Inflammatory macrophage treated with lipopolysaccharide for 4 hours (primary cell): ENCODE data around the gene GRM6.

Experiments used
- DNase-seq: peaks from one replicate; pipeline ENCODE4 v3.0.0-alpha.2; 2020

The GRM6 gene

DNA sequence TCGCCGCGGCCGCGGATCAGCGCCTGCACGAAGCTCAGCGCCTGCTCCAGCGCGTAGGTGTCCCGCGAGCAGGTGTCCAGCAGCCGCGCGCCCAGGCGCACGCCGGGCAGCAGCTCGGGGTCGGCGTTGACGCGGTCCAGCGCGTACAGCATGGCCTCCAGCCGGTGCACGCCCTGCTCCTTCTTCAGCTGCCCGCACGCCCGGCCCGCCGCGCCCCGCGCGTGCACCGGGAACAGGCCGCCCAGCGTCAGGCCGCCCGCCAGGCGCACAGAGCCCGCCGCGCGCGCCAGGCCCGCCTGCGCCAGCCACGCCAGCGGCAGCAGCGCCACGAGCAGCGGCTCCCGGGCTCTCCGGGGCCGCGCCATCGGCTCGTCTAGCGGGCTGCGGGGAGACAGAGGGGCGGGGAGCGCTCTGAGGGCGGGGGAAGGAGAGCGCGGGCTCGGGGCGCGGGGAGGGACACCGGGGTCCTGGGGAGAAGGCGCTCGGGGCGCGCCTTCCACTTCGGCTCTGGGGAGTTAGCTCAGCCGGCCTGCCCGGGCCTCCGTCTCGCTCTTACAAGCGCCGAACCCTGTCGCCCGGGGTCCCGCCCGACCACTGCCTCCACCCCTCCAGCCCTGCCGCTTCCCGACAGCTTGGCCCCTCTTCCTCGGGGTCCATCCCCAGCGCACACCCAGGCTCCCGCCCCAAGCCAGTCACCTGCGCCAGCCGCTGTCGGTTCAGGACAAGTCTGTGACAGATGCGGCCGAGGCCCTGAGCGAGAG is at the start of gene GRM6:
Gene GRM6, minus strand, starts transcription at position 741 of the 761 bp plus-strand sequence. Its CDS starts 376 bp downstream, at position 365.
- DNase-seq: no peak

- DNase-seq: no peak
These were observed 49.6 kb upstream of the GRM6 start for GRCh38 chr5:179044765-179045164.

DNA sequence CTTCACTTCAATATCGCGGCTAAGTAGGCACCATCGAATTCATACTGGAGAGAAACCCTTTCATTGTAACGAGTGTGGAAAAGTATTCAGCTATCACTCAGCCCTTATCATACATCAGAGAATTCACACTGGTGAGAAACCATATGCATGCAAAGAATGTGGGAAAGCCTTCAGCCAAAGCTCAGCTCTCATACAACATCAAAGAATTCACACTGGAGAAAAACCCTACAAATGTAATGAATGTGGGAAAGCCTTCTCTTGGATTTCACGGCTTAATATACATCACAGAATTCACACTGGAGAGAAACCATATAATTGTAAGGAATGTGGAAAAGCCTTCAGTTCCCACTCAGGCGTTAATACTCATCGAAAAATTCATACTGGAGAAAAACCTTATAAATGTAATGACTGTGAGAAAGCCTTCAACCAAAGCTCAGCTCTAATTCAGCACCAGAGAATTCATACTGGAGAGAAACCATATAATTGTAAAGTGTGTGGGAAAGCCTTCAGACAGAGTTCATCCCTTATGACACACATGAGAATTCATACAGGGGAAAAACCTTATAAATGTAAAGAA is 38.0 kb upstream of the GRM6 start:
- no peak for DNase-seq

DNA sequence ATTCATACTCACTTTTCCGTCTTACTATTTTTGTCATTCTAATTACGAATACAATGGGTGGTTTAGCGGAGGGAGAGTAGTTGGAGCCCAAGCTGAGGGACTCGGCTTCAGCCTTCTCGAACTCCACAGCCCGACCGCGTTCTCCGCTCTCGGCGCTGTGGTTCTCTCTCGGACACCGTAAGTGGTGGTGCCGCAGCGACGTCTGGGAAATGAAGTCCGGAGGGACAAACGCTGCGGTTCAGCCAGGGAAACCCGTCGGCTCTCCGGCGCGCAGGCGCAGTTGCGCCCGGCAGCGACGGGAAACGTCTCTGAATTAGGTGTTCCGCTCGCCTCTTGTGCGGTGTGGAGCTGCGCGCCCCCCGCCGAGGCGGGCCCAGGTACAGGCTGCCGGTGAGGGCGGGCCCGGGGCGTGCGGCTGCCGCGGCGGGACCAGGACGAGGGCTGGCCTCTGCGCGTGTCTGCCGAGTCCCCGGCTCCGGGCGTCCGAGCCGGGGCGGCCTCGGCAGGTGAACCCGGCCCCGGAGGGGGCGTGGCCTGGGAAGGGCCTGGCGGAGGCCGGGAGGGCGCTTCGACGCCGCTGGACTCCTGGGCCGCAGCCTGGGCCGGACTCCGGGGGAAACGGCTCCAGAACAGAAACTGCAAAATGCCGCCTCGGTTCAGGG is 28.5 kb upstream of the GRM6 start, which contains the start of gene ZNF879:
Gene ZNF879, plus strand, starts transcription at position 277 of the 662 bp plus-strand sequence. CDS start 1,201 bp downstream, outside the sequence.
- peak; percentile 96 for DNase-seq

- DNase-seq: no peak
These were observed 13.5 kb upstream of the GRM6 start for GRCh38 chr5:179008667-179009066.

- no peak for DNase-seq
These were observed 11.4 kb upstream of the GRM6 start for GRCh38 chr5:179006564-179006963.

DNA sequence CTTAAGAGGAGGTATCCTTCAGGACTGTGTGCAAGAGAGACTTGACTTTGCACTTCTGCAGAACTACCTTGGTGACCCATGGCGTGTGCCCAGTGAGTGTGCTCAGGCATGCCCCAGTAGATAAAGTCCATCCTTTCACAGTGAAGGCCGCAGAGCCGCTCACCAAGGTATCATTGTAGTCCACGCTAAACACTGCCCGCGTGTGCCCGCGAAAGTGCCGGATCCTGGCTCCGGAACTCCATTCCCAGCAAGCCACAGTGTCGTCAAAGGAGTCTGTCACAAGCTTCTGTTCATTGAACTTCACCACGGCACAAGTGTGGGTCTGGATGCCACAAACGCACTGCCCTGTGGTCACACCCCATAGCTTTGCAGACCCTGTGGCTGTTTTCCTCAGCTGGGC is 3.3 kb upstream of the GRM6 start:
- no peak for DNase-seq

DNA sequence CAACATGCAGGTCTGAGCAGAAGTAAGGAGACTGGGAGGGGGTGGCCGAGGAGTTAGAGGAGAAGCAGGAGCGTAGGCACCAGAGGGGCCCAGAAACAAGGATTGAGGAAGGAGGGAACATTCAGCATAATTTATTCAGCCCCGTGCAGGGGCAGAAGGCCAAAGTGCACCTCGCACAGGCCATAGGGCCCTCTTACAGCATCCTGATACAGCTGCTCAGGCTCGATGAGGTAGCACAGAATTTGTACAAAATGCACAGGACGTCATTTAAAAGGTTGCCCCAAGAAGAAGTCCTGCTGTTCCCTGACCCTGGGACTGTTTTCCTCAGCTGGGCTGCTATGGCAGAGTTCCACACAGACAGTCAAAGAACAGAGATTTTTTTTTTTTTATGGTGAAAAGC is 2.1 kb upstream of the GRM6 start:
- DNase-seq: no peak

DNA sequence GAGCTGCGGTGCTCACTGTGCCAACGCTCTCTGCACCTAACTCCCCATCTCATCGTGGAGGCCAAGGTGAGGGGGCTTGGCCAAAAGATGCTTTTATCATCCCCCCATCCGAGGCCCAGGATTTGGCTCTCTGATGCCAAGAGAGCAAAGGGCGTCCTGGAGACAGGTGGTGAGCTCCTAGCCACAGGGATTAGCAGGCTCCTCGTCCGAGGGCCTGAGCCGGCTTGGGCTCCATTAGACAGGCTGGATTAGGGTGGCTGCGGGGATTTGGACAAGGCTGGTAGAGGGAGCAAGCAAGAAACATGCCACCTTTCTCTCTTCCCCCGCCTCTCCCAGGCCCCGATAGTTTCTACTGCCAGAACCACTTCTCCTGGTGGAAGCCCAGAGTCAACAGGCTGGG is 1.0 kb upstream of the GRM6 start:
- no peak for DNase-seq

DNA sequence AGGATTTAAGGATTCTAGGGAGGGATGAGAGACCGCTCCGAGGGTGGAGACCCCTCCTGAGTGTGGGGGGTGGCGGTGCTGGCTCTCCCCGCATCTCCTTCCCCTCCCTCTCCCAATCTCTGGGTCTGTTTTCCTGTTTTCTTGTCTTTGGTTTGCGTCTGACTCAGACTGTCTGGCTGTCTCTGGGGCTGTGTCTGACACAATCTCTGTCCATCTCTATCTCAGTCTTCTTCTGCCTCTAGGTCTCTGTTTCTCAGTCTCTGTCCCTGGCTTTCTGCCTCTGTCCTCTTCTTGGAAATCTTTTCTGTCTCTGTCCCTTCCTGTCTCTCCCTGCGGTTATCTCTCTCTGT is 196 bp upstream of the GRM6 start:
- DNase-seq: no peak

- no peak for DNase-seq
These were observed 1.1 kb downstream of the GRM6 start for GRCh38 chr5:178993955-178994579.

- no peak for DNase-seq
These were observed 1.8 kb downstream of the GRM6 start for GRCh38 chr5:178993236-178993765.

DNA sequence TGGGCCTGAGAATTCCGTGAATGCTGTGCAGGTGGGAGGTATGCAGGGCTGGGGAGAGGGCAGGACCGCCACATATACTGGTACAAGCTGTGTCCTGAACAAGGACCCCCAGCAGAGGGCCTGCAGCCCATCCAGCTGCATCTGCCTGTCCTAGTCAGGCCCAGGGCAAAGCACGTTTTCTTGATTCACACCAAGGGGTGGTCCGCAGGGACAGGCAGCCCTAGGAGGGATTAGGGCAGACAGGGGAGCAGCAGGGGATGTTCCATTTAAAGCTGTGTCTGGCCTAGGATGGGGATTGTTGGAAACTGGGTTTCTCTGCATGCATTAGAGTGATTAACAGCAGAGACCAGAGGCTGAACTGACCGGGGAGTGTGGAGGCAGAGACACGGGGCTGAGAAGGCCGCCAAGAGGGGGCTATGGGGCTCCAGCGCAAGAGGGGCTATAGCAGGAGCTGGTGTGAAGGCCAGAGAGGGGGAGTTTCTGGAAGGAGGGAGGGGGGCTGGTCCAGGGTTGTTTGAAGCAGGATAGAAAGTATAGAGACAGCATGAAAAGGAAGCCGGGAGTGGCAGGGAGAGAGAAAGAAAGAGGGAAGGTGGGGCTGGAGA is 2.7 kb downstream of the GRM6 start:
- no peak for DNase-seq

DNA sequence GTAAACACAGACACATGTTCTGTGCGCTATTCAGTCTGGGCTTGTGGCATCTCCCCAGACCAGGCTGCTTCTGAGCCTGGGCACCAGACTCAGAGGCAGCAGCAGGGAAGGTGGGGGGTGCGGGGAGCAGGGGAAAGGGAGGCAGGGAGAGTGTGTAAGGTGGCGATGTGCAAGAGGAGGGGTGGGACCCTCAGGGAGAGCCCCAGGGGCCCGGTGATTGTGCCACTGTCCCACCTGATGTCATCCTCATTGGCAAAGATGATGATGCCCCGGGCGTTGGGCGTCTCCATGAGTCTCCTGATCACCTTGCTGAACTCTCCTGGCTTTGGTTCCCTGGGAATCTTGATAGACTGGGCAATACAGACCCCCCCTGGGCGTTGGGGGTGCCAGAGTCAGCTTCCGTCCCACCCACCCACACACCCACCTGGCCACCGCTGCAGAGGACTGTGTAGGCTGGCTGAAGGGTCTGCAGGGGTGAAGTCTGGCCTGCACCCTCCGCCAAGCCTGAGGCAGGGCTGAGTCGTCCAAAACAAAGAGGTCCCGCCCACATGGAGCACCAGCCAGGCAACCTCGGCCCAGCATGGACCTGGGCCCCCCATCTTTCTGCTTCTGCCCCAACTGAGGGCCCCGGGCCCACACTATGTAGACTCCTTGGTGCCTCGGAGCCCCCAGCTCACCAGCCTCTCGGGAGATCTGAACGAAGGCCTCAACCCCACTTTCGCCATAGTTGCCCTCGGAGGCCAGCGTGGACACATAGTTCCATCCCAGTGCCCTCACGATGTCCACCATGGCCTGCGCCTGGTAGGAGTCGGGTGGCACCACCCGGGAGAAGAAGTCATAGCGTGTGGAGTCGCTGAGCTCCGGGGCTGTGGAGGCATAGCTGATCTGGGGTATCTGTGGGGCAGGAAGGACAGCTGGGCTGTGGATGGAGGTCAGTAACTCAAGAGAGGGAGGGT is 3.7 kb downstream of the GRM6 start:
- DNase-seq: no peak

GRCh38 chr5:178990491-178990890 is 4.6 kb downstream of the GRM6 start:
- no peak for DNase-seq

DNA sequence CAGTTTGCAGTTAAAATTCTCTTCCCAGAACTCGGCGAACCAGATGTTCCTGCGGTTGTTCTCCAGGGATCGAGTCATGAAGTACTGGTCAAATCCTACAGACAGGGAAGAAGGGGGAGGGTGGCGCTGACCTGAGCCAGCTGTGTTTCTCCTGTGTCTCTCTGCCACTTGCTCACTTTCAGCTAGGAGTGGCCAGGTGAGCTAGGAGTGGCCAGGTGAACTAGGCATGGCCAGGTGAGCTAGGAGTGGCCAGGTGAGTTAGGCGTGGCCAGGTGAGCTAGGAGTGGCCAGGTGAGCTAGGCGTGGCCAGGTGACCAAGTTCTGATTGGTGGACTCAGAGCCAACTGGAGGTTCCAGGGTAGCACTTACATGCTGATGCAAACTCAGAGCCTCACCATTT is 5.8 kb downstream of the GRM6 start:
- DNase-seq: no peak

DNA sequence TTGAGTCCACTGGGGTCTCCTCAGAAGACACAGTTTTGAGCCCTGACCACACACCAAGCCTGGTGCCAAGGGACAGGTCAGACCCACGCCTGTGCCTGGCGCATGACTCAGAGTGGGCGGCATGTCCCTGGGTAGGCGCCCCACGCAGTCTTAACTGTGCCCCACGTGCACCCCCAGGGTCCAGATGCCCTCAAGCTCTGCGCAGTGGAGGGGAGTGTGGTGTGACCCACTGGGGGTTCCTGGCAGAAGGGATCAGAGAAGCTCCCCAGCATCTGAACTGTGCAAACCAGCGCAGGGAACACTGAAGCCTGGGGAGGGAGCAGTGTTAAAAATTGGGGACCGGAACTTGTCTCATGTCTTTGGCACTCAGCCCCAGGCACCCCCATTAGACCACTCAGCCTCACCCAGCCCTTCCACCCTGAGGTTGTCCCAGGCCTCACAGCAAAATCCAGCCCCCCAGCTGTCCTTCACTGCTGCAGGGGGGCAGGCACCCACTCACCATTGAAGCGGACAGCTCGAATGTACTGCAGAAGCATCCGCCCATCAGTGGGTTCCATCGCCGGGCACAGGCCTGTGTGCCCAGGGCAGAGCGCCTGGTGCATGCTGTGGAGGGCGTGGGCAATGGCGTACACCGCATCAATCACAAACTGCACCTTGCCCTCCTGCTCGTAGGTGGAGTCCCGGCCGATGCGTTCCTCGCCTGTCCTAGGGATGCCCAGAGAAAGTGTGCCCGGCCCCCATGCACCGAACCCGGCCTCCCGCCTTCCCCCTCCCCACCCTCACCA is 6.5 kb downstream of the GRM6 start:
- DNase-seq: no peak

GRCh38 chr5:178986326-178986960 is 8.7 kb downstream of the GRM6 start:
- DNase-seq: no peak

DNA sequence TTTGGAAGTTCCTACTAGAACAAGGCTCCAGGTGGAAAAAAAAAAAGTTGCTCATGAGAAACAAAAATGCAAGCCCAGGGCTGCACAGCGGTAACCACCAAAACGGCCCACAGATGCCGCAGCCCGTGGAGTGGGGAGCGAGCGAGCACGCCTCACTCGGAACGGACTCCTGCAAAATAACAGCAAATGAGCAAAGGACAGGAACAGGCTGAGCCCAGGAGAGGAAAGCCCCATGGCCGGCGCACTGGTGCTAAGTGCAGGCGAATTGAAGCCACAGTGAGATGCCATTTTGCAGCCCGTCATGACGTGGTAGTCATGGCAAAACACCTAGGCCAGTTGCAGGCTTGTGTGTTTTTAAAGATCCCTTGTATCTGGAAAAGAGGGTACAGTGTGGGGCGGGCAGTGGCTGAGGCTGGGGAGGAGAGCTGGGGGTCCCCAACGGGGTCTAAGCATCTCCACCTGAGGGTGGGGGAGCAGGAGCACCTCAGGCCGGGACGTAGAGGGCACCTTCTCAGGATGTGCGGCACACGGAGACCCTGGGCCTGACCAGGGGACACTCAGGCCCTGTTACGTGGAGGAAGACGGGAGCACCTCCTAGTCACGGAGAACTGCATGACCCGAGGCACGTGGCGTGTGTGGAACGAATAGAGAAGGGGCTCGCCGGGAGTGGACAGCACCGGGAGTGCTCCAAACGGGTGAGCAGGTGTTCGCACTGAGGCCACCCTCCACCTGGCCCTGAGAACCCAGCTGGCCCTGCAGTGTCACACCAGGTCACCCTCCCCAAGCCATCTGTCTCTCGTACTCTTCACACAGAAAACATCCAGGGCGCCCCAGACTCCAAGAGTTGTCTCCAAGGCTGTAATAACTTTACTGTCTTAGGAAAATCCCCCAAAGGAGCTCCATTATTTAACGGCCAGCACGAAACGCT is 10.7 kb downstream of the GRM6 start:
- no peak for DNase-seq
